GM12878 (cell line): ENCODE measurements around the gene DDX54. TPM values are rescaled to one million over a fixed set of nuclear protein-coding genes. Genes with fewer than 3 reads are reported as not detected.

Source experiments
- CBX3 ChIP-seq: fragments of 200-600 bp; sonication (generic); IDR thresholded peaks from 2 replicates; pipeline ENCODE4 v1.6.1; 2016; ENCODE audit warnings: low read depth, borderline replicate concordance
- ELK1 ChIP-seq: IDR thresholded peaks from 2 replicates; pipeline ENCODE4 v1.6.1; 2012; ENCODE audit warnings: low read depth, low read length, improper control_type of control experiment
- FOS ChIP-seq: IDR thresholded peaks from 3 replicates; pipeline ENCODE4 v1.6.1; 2011; ENCODE audit warnings: borderline replicate concordance; ENCODE audit not compliant: insufficient read length; ENCODE audit errors: extremely low read depth
- HDGF ChIP-seq: fragments of 450-650 bp; IDR thresholded peaks from 2 replicates; pipeline ENCODE4 v1.6.1; 2016; ENCODE audit warnings: antibody characterized with exemption
- MTA2 ChIP-seq: fragments of 450-650 bp; IDR thresholded peaks from 2 replicates; pipeline ENCODE4 v1.6.1; 2016; ENCODE audit warnings: low read depth, mild to moderate bottlenecking, moderate library complexity
- MTA3 ChIP-seq: IDR thresholded peaks from 2 replicates; pipeline ENCODE4 v1.6.1; 2012; ENCODE audit warnings: low read length, inconsistent platforms, borderline replicate concordance
- MXI1 ChIP-seq: fragments of 150-350 bp; IDR thresholded peaks from 2 replicates; pipeline ENCODE4 v1.6.1; 2011; ENCODE audit warnings: low read depth, mild to moderate bottlenecking, inconsistent platforms, low read length, improper control_type of control experiment
- MYC ChIP-seq: IDR thresholded peaks from 2 replicates; pipeline ENCODE4 v1.6.1; 2011; ENCODE audit warnings: mild to moderate bottlenecking, low read length, moderate library complexity, inconsistent platforms; ENCODE audit not compliant: insufficient read depth, insufficient replicate concordance, insufficient read length, severe bottlenecking
- NFYB ChIP-seq: IDR thresholded peaks from 2 replicates; pipeline ENCODE4 v1.6.1; 2011; ENCODE audit warnings: low read depth, mild to moderate bottlenecking, low read length, improper control_type of control experiment, moderate library complexity; ENCODE audit not compliant: insufficient read depth
- NR2C1 ChIP-seq: fragments of 450-650 bp; IDR thresholded peaks from 2 replicates; pipeline ENCODE4 v1.6.1; 2017; ENCODE audit warnings: antibody characterized with exemption, mild to moderate bottlenecking, moderate library complexity
- PAX5 ChIP-seq: IDR thresholded peaks from 2 replicates; pipeline ENCODE4 v1.6.1; 2011; ENCODE audit warnings: low read depth, low read length, borderline replicate concordance
- SIN3A ChIP-seq: IDR thresholded peaks from 2 replicates; pipeline ENCODE4 v1.6.1; 2012; ENCODE audit warnings: low read depth, low read length, improper control_type of control experiment
- STAT1 ChIP-seq: fragments of 450-650 bp; conservative IDR thresholded peaks from 2 replicates; pipeline ENCODE4 v1.6.1; 2014; ENCODE audit warnings: antibody characterized with exemption, mild to moderate bottlenecking
- ZBTB33 ChIP-seq: fragments of 450-650 bp; IDR thresholded peaks from 2 replicates; pipeline ENCODE4 v1.6.1; 2017; ENCODE audit warnings: mild to moderate bottlenecking
- ZSCAN29 ChIP-seq: fragments of 450-650 bp; IDR thresholded peaks from 2 replicates; pipeline ENCODE4 v1.6.1; 2017; ENCODE audit warnings: mild to moderate bottlenecking, moderate library complexity
- polyA plus RNA-seq, 11 experiments: library from polyadenylated mRNA; depleted of rRNA in 4 of 11; unstranded in 6 of 11; stranded (reverse) in 5 of 11; fragments of >200 nt; fragmentation: Nextera tagmentation in 4 of 11; fragmentation: Illumina TruSeq in 1 of 11; extraction: Ambion mirVana in 4 of 11; extraction: Trizol in 1 of 11; gene quantifications; 1 replicate in 1 of 11; 2 replicates in 10 of 11; pipeline versions ENCODE4 v1.2.1 to v1.2.3, GENCODE V29; 2011 to 2016; ENCODE audit warnings: inconsistent platforms in 2 of 11, missing spikeins in 2 of 11, low read depth in 1 of 11
- total RNA-seq, 4 experiments: library from RNA; depleted of rRNA in 3 of 4; stranded (reverse); fragments of >200 nt in 3 of 4; fragmentation: Illumina TruSeq in 1 of 4; extraction: Trizol in 1 of 4; gene quantifications; 2 replicates each; pipeline versions ENCODE4 v1.2.1 to v1.2.3, GENCODE V29; 2013 to 2021
- TF ChIP-seq, protein P1 (sequence below): IDR thresholded peaks from 2 replicates; pipeline ENCODE4 v1.6.1; 2011; ENCODE audit warnings: borderline replicate concordance, low read depth, mild to moderate bottlenecking, moderate library complexity, mixed read lengths, low read length; ENCODE audit not compliant: insufficient read depth; ENCODE audit errors: extremely low read length
- TF ChIP-seq, protein P2 (sequence below): fragments of 450-650 bp; IDR thresholded peaks from 2 replicates; pipeline ENCODE4 v1.6.1; 2017; ENCODE audit warnings: mild to moderate bottlenecking, moderate library complexity

Gene DDX54
- total and polyA plus RNA-seq, 10 of the 15 experiments (the other 5 are each of a cell fraction or from before 2014, with no cell fraction given) = 1.9 to 115 (median 56.3) TPM

GRCh38 chr12:113184900-113185179 lies 438 bp downstream of the DDX54 start (continued):
- TF ChIP-seq, protein P1, sequence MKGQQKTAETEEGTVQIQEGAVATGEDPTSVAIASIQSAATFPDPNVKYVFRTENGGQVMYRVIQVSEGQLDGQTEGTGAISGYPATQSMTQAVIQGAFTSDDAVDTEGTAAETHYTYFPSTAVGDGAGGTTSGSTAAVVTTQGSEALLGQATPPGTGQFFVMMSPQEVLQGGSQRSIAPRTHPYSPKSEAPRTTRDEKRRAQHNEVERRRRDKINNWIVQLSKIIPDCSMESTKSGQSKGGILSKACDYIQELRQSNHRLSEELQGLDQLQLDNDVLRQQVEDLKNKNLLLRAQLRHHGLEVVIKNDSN = peak; percentile 65
- TF ChIP-seq MTA3 (no peak), HDGF (no peak), PAX5 (no peak), ZBTB33 (no peak), CBX3 (no peak), ELK1 (no peak), MXI1 (peak; percentile 60; the same call in 1 of the 2 replicates), NFYB (peak; percentile 96), SIN3A (peak; percentile 66; the same call in 1 of the 2 replicates), NR2C1 (no peak), FOS (peak; percentile 39), STAT1 (no peak), MYC (no peak), ZSCAN29 (no peak), MTA2 (no peak)
- TF ChIP-seq, protein P2, sequence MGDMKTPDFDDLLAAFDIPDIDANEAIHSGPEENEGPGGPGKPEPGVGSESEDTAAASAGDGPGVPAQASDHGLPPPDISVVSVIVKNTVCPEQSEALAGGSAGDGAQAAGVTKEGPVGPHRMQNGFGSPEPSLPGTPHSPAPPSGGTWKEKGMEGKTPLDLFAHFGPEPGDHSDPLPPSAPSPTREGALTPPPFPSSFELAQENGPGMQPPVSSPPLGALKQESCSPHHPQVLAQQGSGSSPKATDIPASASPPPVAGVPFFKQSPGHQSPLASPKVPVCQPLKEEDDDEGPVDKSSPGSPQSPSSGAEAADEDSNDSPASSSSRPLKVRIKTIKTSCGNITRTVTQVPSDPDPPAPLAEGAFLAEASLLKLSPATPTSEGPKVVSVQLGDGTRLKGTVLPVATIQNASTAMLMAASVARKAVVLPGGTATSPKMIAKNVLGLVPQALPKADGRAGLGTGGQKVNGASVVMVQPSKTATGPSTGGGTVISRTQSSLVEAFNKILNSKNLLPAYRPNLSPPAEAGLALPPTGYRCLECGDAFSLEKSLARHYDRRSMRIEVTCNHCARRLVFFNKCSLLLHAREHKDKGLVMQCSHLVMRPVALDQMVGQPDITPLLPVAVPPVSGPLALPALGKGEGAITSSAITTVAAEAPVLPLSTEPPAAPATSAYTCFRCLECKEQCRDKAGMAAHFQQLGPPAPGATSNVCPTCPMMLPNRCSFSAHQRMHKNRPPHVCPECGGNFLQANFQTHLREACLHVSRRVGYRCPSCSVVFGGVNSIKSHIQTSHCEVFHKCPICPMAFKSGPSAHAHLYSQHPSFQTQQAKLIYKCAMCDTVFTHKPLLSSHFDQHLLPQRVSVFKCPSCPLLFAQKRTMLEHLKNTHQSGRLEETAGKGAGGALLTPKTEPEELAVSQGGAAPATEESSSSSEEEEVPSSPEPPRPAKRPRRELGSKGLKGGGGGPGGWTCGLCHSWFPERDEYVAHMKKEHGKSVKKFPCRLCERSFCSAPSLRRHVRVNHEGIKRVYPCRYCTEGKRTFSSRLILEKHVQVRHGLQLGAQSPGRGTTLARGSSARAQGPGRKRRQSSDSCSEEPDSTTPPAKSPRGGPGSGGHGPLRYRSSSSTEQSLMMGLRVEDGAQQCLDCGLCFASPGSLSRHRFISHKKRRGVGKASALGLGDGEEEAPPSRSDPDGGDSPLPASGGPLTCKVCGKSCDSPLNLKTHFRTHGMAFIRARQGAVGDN = peak; percentile 60
